A673 (cell line): ENCODE data around the gene FLT1. TPM values are rescaled to one million over a fixed set of nuclear protein-coding genes. Genes with fewer than 3 reads are reported as not detected.

ENCODE experiments used
- BruUV-seq: library from RNA; stranded (reverse); fragments of 400-500 nt; replicated peaks from 2 replicates; lab custom pipeline; 2021; lab: Mats Ljungman, UMichigan
- CTCF ChIA-PET: fragments of 300-600 bp; sonication (Branson Sonifier 250); formaldehyde crosslinking; loops from one replicate; lab custom pipeline; 2022; ENCODE audit warnings: antibody characterized with exemption; lab: Charles Lee
- POLR2A ChIA-PET: fragments of 300-600 bp; sonication (Branson Sonifier 250); formaldehyde crosslinking; loops from one replicate; lab custom pipeline; 2022; ENCODE audit warnings: antibody characterized with exemption; ENCODE audit not compliant: low non-redundant PET; lab: Charles Lee
- DNase-seq: peaks from one replicate; pipeline ENCODE4 v3.0.0-alpha.2; 2015; ENCODE audit warnings: low spot score
- H3K27ac ChIP-seq: fragments of 200-600 bp; sonication (generic); 2 replicates; pipeline ENCODE4 v1.5.1; 2016; ENCODE audit warnings: mixed run types, low read depth, mild to moderate bottlenecking, mixed read lengths, antibody characterized with exemption, low read length; ENCODE audit not compliant: poor library complexity, severe bottlenecking
- H3K27me3 ChIP-seq: fragments of 200-600 bp; sonication (generic); replicated peaks from 2 replicates; pipeline ENCODE4 v1.6.1; 2017; ENCODE audit warnings: mixed run types, low read depth, mild to moderate bottlenecking, mixed read lengths, antibody characterized with exemption, low read length; ENCODE audit not compliant: insufficient read depth, poor library complexity
- H3K36me3 ChIP-seq: fragments of 200-600 bp; sonication (generic); 2 replicates; pipeline ENCODE4 v1.6.1; 2016; ENCODE audit warnings: mixed run types, mild to moderate bottlenecking, mixed read lengths, antibody characterized with exemption, low read length; ENCODE audit not compliant: insufficient read depth, poor library complexity, severe bottlenecking
- H3K4me1 ChIP-seq: fragments of 200-600 bp; sonication (generic); 2 replicates; pipeline ENCODE4 v1.6.1; 2017; ENCODE audit warnings: mixed run types, mild to moderate bottlenecking, mixed read lengths, antibody characterized with exemption, low read length; ENCODE audit not compliant: insufficient read depth, poor library complexity, severe bottlenecking
- H3K4me3 ChIP-seq: fragments of 200-600 bp; sonication (generic); 2 replicates; pipeline ENCODE4 v1.5.1; 2016; ENCODE audit warnings: low read depth, mixed run types, mild to moderate bottlenecking, mixed read lengths, low read length; ENCODE audit not compliant: poor library complexity, severe bottlenecking
- H3K9me3 ChIP-seq: fragments of 200-600 bp; sonication (generic); 2 replicates; pipeline ENCODE4 v1.6.1; 2016; ENCODE audit warnings: mixed run types, low read depth, mild to moderate bottlenecking, mixed read lengths, antibody characterized with exemption, low read length; ENCODE audit not compliant: poor library complexity, severe bottlenecking
- EZH2 ChIP-seq: fragments of 200-600 bp; sonication (generic); IDR thresholded peaks from 2 replicates; pipeline ENCODE4 v1.6.1; 2017; ENCODE audit warnings: borderline replicate concordance, low read depth, mild to moderate bottlenecking, mixed read lengths, antibody characterized with exemption, low read length; ENCODE audit not compliant: poor library complexity, severe bottlenecking
- intact Hi-C: fragments of 100-400 bp; cut with micrococcal nuclease; formaldehyde crosslinking; loops from one replicate; pipeline ENCODE4 v1.10.0; 2022; ENCODE audit not compliant: unreplicated experiment
- total RNA-seq: library from RNA; stranded (reverse); gene quantifications from 2 replicates; pipeline ENCODE4 v1.2.3, GENCODE V29; 2021
- TF ChIP-seq, protein P1 (sequence below): fragments of 300-800, 200-600 bp; sonication (generic); conservative IDR thresholded peaks from 2 replicates; pipeline ENCODE4 v1.5.1; 2017; ENCODE audit warnings: low read depth, mild to moderate bottlenecking, antibody characterized with exemption, low read length, moderate library complexity, mixed read lengths

FLT1 gene
- total RNA-seq, 1 experiment from 2014 or later: 5.2 TPM

- ChIA-PET POLR2A (no interaction called here), CTCF (no interaction called here)
- Histone ChIP-seq H3K9me3 (no peaks in the 10 kb centered on the region), H3K27ac (no peak overlapping the region), H3K27me3 (no peaks in the 10 kb centered on the region), H3K36me3 (no peaks in the 10 kb centered on the region), H3K4me3 (no peak overlapping the region), H3K4me1 (peaks cover 15% of the 10 kb centered on the region)
- intact Hi-C loops: no loop called here
- TF ChIP-seq EZH2: no peak
- no TSS peak for BruUV-seq
- no peak for DNase-seq
These were observed 16.8 kb downstream of the FLT1 start for GRCh38 chr13:28478127-28478526.

GRCh38 chr13:28477709-28477973 lies 17.3 kb downstream of the FLT1 start:
- no peaks in the 10 kb centered on the region for H3K27me3 ChIP-seq
- no TSS peak for BruUV-seq
- no peak overlapping the region for H3K27ac ChIP-seq
- no peaks in the 10 kb centered on the region for H3K9me3 ChIP-seq
- intact Hi-C loops: no loop called here
- no peak for TF ChIP-seq EZH2
- TF ChIP-seq, protein P1, sequence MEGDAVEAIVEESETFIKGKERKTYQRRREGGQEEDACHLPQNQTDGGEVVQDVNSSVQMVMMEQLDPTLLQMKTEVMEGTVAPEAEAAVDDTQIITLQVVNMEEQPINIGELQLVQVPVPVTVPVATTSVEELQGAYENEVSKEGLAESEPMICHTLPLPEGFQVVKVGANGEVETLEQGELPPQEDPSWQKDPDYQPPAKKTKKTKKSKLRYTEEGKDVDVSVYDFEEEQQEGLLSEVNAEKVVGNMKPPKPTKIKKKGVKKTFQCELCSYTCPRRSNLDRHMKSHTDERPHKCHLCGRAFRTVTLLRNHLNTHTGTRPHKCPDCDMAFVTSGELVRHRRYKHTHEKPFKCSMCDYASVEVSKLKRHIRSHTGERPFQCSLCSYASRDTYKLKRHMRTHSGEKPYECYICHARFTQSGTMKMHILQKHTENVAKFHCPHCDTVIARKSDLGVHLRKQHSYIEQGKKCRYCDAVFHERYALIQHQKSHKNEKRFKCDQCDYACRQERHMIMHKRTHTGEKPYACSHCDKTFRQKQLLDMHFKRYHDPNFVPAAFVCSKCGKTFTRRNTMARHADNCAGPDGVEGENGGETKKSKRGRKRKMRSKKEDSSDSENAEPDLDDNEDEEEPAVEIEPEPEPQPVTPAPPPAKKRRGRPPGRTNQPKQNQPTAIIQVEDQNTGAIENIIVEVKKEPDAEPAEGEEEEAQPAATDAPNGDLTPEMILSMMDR: no peak
- POLR2A ChIA-PET: no interaction called here
- no peak for DNase-seq
- CTCF ChIA-PET: no interaction called here
- H3K36me3 ChIP-seq: no peaks in the 10 kb centered on the region
- H3K4me3 ChIP-seq: no peak overlapping the region
- H3K4me1 ChIP-seq: peaks cover 15% of the 10 kb centered on the region

DNA sequence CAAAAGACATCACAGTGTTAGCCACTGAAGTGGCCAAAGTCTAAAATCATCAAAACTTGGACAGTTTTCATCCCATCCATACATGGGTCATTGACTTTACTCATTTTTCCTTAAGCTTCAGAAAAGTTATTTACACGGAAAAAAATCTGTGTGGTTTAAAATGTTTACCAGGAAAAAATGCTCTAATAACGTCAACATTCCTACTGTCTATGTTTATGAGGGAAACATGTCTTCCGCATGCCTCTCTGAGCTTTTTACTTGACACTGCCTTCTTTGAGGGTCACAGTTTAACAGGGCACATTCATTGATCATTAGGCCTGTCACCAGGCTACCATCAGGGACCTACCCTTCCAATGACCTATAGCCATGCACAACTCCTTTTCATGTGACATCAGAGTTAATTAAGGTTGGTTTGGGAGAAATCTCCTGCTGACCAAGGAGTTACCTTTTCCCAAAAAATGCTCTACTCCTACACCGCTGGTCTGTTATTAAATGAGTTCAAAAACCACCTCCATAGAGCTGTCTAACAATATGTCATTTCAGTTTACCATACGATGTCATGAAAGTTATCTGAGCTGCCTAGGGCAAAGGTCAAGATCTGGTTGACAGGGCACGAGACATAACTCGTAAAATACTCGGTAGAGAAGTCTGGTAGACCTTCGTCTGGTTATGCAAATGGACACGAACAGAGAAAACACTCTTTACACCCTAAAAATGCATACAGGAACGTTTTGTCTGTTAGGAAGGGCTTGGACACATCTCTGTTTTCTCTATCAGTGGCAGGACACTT lies 17.8 kb downstream of the FLT1 start:
- POLR2A ChIA-PET: no interaction called here
- no peaks in the 10 kb centered on the region for H3K9me3 ChIP-seq
- no peaks in the 10 kb centered on the region for H3K36me3 ChIP-seq
- H3K27me3 ChIP-seq: no peaks in the 10 kb centered on the region
- CTCF ChIA-PET: no interaction called here
- intact Hi-C loops: no loop called here
- H3K4me3 ChIP-seq: no peak overlapping the region
- TF ChIP-seq, protein P1: no peak
- no peak for TF ChIP-seq EZH2
- no TSS peak for BruUV-seq
- no peak overlapping the region for H3K27ac ChIP-seq
- peaks cover 15% of the 10 kb centered on the region for H3K4me1 ChIP-seq
- no peak for DNase-seq
